ENCODE data around the gene RBMS1. TPM values are rescaled to one million over a fixed set of nuclear protein-coding genes. Genes with fewer than 3 reads are reported as not detected.

The RBMS1 gene
- total and polyA plus RNA-seq, 2 experiments from 2014 or later: 55.5 to 94.8 TPM

DNA sequence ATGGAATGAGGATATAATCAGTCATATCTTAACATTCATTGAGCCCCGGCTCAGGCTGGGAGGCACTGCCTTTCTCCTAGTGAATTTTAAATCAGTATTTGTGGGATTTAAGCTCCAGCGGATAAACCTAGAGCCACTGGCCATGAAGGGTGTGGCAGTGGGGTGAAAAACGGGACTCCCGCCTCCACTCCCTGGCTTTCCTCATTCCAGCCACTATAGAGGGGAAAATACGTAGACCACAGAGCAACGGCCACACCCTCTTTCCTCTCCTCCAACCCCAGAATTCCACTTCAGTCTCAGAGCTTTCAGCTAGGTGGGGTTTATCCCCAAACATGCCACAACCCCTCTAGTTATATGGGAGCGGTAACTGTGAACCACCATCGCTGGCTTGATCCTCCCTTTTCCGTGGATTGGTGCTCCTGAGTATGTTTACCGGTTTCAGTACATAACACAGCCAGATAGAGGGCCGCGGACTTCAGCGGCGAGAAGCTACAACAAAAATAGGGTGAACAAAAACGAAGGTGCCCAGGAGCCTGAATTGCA is 223.0 kb downstream of the RBMS1 start:
- Histone ChIP-seq H4K20me1 (replicated peaks; ENCODE audit: insufficient read depth) (no peaks in the 10 kb centered on the region), H3K79me2 (replicated peaks; ENCODE audit: insufficient read depth) (no peaks in the 10 kb centered on the region), H3K4me1 (ENCODE audit: insufficient read depth) (peaks cover 23% of the 10 kb centered on the region), H3K36me3 (ENCODE audit: insufficient read depth) (no peaks in the 10 kb centered on the region), H2AFZ (no peak overlapping the region), H3K27ac (ENCODE audit: low read depth) (peak overlapping the region; percentile 76), H3F3A (replicated peaks; ENCODE audit: low read depth) (peaks cover 14% of the 10 kb centered on the region; the same call in 1 of the 2 replicates), H3K4me3 (peak overlapping the region; percentile 62), H3K9me2 (ENCODE audit: insufficient read depth) (no peaks in the 10 kb centered on the region), H3K27me3 (ENCODE audit: insufficient read depth) (peaks cover 12% of the 10 kb centered on the region), H3K4me2 (peak overlapping the region; percentile 82)
- Mint-ChIP-seq H3K27me3 (ENCODE audit: insufficient read depth, low read depth, poor library complexity) (peaks cover 15% of the 10 kb centered on the region), H3K4me1 (peaks cover 32% of the 10 kb centered on the region), H3K4me3 (peak overlapping the region; percentile 79), H3K27ac (peak overlapping the region; percentile 90), H3K36me3 (ENCODE audit: low read depth) (peaks cover 7% of the 10 kb centered on the region; the same call in 2 of the 3 replicates), H3K9me3 (no peaks in the 10 kb centered on the region)
- ATAC-seq: peak; percentile 35
- TF ChIP-seq, protein P1, sequence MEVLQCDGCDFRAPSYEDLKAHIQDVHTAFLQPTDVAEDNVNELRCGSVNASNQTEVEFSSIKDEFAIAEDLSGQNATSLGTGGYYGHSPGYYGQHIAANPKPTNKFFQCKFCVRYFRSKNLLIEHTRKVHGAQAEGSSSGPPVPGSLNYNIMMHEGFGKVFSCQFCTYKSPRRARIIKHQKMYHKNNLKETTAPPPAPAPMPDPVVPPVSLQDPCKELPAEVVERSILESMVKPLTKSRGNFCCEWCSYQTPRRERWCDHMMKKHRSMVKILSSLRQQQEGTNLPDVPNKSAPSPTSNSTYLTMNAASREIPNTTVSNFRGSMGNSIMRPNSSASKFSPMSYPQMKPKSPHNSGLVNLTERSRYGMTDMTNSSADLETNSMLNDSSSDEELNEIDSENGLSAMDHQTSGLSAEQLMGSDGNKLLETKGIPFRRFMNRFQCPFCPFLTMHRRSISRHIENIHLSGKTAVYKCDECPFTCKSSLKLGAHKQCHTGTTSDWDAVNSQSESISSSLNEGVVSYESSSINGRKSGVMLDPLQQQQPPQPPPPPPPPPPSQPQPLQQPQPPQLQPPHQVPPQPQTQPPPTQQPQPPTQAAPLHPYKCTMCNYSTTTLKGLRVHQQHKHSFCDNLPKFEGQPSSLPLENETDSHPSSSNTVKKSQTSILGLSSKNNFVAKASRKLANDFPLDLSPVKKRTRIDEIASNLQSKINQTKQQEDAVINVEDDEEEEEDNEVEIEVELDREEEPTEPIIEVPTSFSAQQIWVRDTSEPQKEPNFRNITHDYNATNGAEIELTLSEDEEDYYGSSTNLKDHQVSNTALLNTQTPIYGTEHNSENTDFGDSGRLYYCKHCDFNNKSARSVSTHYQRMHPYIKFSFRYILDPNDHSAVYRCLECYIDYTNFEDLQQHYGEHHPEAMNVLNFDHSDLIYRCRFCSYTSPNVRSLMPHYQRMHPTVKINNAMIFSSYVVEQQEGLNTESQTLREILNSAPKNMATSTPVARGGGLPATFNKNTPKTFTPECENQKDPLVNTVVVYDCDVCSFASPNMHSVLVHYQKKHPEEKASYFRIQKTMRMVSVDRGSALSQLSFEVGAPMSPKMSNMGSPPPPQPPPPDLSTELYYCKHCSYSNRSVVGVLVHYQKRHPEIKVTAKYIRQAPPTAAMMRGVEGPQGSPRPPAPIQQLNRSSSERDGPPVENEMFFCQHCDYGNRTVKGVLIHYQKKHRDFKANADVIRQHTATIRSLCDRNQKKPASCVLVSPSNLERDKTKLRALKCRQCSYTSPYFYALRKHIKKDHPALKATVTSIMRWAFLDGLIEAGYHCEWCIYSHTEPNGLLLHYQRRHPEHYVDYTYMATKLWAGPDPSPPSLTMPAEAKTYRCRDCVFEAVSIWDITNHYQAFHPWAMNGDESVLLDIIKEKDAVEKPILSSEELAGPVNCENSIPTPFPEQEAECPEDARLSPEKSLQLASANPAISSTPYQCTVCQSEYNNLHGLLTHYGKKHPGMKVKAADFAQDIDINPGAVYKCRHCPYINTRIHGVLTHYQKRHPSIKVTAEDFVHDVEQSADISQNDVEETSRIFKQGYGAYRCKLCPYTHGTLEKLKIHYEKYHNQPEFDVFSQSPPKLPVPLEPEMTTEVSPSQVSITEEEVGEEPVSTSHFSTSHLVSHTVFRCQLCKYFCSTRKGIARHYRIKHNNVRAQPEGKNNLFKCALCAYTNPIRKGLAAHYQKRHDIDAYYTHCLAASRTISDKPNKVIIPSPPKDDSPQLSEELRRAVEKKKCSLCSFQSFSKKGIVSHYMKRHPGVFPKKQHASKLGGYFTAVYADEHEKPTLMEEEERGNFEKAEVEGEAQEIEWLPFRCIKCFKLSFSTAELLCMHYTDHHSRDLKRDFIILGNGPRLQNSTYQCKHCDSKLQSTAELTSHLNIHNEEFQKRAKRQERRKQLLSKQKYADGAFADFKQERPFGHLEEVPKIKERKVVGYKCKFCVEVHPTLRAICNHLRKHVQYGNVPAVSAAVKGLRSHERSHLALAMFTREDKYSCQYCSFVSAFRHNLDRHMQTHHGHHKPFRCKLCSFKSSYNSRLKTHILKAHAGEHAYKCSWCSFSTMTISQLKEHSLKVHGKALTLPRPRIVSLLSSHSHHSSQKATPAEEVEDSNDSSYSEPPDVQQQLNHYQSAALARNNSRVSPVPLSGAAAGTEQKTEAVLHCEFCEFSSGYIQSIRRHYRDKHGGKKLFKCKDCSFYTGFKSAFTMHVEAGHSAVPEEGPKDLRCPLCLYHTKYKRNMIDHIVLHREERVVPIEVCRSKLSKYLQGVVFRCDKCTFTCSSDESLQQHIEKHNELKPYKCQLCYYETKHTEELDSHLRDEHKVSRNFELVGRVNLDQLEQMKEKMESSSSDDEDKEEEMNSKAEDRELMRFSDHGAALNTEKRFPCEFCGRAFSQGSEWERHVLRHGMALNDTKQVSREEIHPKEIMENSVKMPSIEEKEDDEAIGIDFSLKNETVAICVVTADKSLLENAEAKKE (CRISPR knock-in tag; IDR thresholded peaks at IDR 0.05): no peak
- 0 out of 2 replicates have a peak, but pooled peaks have one; percentile 0 for TF ChIP-seq CREB1 (CRISPR knock-in tag; IDR thresholded peaks at IDR 0.05; ENCODE audit: low read depth)
- DNase-seq (ENCODE audit: low spot score): peak; percentile 53

DNA sequence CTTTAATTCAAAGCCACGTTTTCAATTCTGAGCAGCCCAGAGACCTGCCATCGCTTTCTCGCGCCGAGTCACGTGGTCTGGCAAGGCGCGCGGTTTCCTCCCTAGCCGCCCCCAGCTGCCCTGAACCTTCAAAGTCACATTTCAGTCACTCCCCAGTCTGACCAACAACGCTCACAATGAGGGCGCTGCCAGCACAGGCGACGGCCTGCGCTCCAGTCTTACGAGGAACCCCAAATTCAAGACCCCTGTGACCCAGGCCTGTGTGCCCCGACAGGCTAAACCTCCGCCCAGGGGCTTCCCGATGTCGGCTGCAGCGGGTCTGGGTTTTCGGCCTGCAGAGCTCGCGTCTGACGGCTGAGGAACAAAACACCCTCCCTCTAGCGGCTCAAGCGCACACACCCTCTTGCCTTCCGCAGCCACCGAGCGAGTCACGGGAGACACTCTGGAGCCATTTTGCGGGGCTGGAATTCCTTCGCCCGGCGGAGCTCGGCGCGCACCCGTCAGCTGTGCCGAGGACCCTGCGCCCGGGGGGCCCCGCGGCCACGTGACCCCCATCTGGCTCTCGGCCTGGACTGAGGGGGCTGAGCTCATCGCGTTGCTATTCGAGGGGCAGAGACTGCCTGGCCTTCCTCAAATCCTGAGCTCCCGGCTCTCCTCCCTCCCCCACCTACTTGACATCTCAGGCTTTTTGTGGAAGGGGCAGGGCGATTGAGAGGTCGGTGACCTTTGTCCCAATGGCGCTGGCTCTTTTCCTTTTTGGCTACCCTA is 223.6 kb downstream of the RBMS1 start:
- peak; percentile 85 for ATAC-seq
- no peak for TF ChIP-seq EZH2phosphoT487 (IDR thresholded peaks at IDR 0.05; ENCODE audit: unreplicated experiment)
- TF ChIP-seq, protein P2, sequence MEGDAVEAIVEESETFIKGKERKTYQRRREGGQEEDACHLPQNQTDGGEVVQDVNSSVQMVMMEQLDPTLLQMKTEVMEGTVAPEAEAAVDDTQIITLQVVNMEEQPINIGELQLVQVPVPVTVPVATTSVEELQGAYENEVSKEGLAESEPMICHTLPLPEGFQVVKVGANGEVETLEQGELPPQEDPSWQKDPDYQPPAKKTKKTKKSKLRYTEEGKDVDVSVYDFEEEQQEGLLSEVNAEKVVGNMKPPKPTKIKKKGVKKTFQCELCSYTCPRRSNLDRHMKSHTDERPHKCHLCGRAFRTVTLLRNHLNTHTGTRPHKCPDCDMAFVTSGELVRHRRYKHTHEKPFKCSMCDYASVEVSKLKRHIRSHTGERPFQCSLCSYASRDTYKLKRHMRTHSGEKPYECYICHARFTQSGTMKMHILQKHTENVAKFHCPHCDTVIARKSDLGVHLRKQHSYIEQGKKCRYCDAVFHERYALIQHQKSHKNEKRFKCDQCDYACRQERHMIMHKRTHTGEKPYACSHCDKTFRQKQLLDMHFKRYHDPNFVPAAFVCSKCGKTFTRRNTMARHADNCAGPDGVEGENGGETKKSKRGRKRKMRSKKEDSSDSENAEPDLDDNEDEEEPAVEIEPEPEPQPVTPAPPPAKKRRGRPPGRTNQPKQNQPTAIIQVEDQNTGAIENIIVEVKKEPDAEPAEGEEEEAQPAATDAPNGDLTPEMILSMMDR (conservative IDR thresholded peaks at IDR 0.05; ENCODE audit: low read depth in 2 of 2): peak; percentile 45 to 47

More for the DNA sequence above, 223.6 kb downstream of the RBMS1 start:
- Histone ChIP-seq H3K9me2 (ENCODE audit: insufficient read depth) (no peaks in the 10 kb centered on the region), H3K79me2 (replicated peaks; ENCODE audit: insufficient read depth) (no peaks in the 10 kb centered on the region), H3K4me2 (peak overlapping the region; percentile 82), H2AFZ (peak overlapping the region; percentile 75), H3K27ac (ENCODE audit: low read depth) (peak overlapping the region; percentile 78), H4K20me1 (replicated peaks; ENCODE audit: insufficient read depth) (no peaks in the 10 kb centered on the region), H3K27me3 (ENCODE audit: insufficient read depth) (peaks cover 12% of the 10 kb centered on the region), H3K4me3 (peak overlapping the region; percentile 62), H3K4me1 (ENCODE audit: insufficient read depth) (peaks cover 23% of the 10 kb centered on the region), H3K36me3 (ENCODE audit: insufficient read depth) (no peaks in the 10 kb centered on the region), H3F3A (replicated peaks; ENCODE audit: low read depth) (peaks cover 14% of the 10 kb centered on the region; the same call in 1 of the 2 replicates)
- H3K4me1 Mint-ChIP-seq: peaks cover 32% of the 10 kb centered on the region
- no peaks in the 10 kb centered on the region for H3K9me3 Mint-ChIP-seq
- H3K4me3 Mint-ChIP-seq: peak overlapping the region; percentile 79
- peak overlapping the region; percentile 91 for H3K27ac Mint-ChIP-seq
- H3K36me3 Mint-ChIP-seq (ENCODE audit: low read depth): peaks cover 3% of the 10 kb centered on the region; the same call in 2 of the 3 replicates
- peak; percentile 91 for DNase-seq (ENCODE audit: low spot score)
- peaks cover 17% of the 10 kb centered on the region for H3K27me3 Mint-ChIP-seq (ENCODE audit: insufficient read depth, low read depth, poor library complexity)

All from GM23338 (cell line).